Measurements from ENCODE around the gene PCMT1.
"Not testable (repeated sequence)": the region's sequence is repeated elsewhere in the genome, so short reads cannot be mapped to it uniquely, and the experiment has no call there.

The PCMT1 gene

GRCh38 chr6:149734915-149735314 lies 14.6 kb upstream of the PCMT1 start:
- TF ChIP-seq, protein P1, sequence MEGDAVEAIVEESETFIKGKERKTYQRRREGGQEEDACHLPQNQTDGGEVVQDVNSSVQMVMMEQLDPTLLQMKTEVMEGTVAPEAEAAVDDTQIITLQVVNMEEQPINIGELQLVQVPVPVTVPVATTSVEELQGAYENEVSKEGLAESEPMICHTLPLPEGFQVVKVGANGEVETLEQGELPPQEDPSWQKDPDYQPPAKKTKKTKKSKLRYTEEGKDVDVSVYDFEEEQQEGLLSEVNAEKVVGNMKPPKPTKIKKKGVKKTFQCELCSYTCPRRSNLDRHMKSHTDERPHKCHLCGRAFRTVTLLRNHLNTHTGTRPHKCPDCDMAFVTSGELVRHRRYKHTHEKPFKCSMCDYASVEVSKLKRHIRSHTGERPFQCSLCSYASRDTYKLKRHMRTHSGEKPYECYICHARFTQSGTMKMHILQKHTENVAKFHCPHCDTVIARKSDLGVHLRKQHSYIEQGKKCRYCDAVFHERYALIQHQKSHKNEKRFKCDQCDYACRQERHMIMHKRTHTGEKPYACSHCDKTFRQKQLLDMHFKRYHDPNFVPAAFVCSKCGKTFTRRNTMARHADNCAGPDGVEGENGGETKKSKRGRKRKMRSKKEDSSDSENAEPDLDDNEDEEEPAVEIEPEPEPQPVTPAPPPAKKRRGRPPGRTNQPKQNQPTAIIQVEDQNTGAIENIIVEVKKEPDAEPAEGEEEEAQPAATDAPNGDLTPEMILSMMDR (IDR thresholded peaks at IDR 0.05; ENCODE audit: low read depth, low read length), result no peak
- no peak for TF ChIP-seq MYC (IDR thresholded peaks at IDR 0.05; ENCODE audit: low read depth, low read length)
- no peak for TF ChIP-seq MAX (IDR thresholded peaks at IDR 0.05; ENCODE audit: low read depth, low read length)
- no peak for TF ChIP-seq POLR2A (IDR thresholded peaks at IDR 0.05; ENCODE audit: extremely low read depth, insufficient read length)
- no peak overlapping the region for H3K4me3 ChIP-seq (ENCODE audit: low read depth, low read length)
- no peak for DNase-seq (ENCODE audit: low read depth)

DNA sequence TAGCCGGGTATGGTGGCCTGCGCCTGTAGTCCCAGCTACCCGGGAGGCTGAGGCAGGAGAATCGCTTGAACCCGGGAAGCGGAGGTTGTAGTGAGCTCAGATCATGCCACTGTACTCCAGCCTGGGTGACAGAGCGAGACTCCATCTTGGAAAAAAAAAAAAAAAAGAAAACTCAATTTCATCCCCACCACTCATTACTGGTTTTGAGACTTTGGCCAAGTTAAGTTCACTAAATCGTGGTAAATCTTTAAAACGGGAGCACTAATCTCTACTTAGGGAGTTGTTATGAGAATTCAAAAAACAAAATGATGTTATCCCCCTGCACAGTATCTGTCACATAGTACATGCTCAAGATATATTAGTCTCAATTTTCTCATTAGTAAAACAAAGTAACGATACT lies 4.3 kb upstream of the PCMT1 start:
- H3K4me3 ChIP-seq (ENCODE audit: low read depth, low read length), result peak overlapping the region; percentile 99

GRCh38 chr6:149746147-149746946 lies 3.2 kb upstream of the PCMT1 start, which contains the start of gene NUP43:
Gene NUP43, minus strand, starts transcription at chr6:149746529. Its CDS starts 34 bp downstream, at chr6:149746495.
- DNase-seq (ENCODE audit: low read depth), result peak; percentile 98
- H3K4me3 ChIP-seq (ENCODE audit: low read depth, low read length), result peak within 1 kb of the TSS; percentile 99
- TF ChIP-seq MYC (IDR thresholded peaks at IDR 0.05; ENCODE audit: low read depth, low read length), result peak; percentile 57
- TF ChIP-seq MAX (IDR thresholded peaks at IDR 0.05; ENCODE audit: low read depth, low read length), result peak; percentile 69
- peak; percentile 72 for TF ChIP-seq POLR2A (IDR thresholded peaks at IDR 0.05; ENCODE audit: extremely low read depth, insufficient read length)
- TF ChIP-seq, protein P1 (IDR thresholded peaks at IDR 0.05; ENCODE audit: low read depth, low read length), result no peak

More for the DNA sequence above, 4.3 kb upstream of the PCMT1 start:
- not testable (repeated sequence) for DNase-seq (ENCODE audit: low read depth)

GRCh38 chr6:149749082-149749593 lies 403 bp upstream of the PCMT1 start:
- H3K4me3 ChIP-seq (ENCODE audit: low read depth, low read length), result peak overlapping the region; percentile 58
- not testable (repeated sequence) for DNase-seq (ENCODE audit: low read depth)

- peak; percentile 79 for DNase-seq (ENCODE audit: low read depth)
- TF ChIP-seq POLR2A (IDR thresholded peaks at IDR 0.05; ENCODE audit: extremely low read depth, insufficient read length), result no peak
- no peak for TF ChIP-seq MYC (IDR thresholded peaks at IDR 0.05; ENCODE audit: low read depth, low read length)
- TF ChIP-seq, protein P1 (IDR thresholded peaks at IDR 0.05; ENCODE audit: low read depth, low read length), result no peak
- TF ChIP-seq MAX (IDR thresholded peaks at IDR 0.05; ENCODE audit: low read depth, low read length), result no peak
- peak overlapping the region; percentile 90 for H3K4me3 ChIP-seq (ENCODE audit: low read depth, low read length)
Measured at GRCh38 chr6:149750136-149750609, 632 bp downstream of the PCMT1 start.

DNA sequence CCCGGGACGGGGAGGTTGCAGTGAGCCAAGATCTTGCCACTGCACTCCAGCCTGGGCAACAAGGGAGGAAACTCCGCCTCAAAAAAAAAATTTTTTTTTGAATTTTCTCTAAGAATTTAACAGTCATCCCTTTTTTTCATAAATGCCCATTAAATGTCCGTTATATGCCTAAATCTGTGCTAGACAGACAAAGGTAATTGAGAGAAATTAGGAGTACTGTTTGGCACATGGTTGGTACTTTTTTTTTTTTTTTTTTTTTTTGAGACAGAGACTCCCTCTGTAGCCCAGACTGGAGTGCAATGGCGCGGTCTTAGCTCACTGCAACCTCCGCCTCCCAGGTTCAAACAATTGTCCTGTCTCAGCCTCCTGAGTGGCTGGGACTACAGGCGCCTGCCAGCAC lies 1.7 kb downstream of the PCMT1 start:
- DNase-seq (ENCODE audit: low read depth), result no peak
- peak overlapping the region; percentile 90 for H3K4me3 ChIP-seq (ENCODE audit: low read depth, low read length)
- no peak for TF ChIP-seq MAX (IDR thresholded peaks at IDR 0.05; ENCODE audit: low read depth, low read length)
- TF ChIP-seq, protein P1 (IDR thresholded peaks at IDR 0.05; ENCODE audit: low read depth, low read length), result no peak
- no peak for TF ChIP-seq MYC (IDR thresholded peaks at IDR 0.05; ENCODE audit: low read depth, low read length)
- TF ChIP-seq POLR2A (IDR thresholded peaks at IDR 0.05; ENCODE audit: extremely low read depth, insufficient read length), result no peak

- H3K4me3 ChIP-seq (ENCODE audit: low read depth, low read length); DNase-seq (ENCODE audit: low read depth): not testable (repeated sequence)
Measured at GRCh38 chr6:149751920-149752319, 2.4 kb downstream of the PCMT1 start.

All from NB4 (cell line).